Effector memory CD4-positive, alpha-beta T cell (primary cell): Measurements from ENCODE around the gene COL17A1.

Experiments used
- DNase-seq, 3 donors: peaks; one replicate each; pipeline ENCODE4 v3.0.0-alpha.2; 2020
- H3K27ac ChIP-seq: 2 replicates; pipeline ENCODE4 v1.7.0; 2013; ENCODE audit warnings: mild to moderate bottlenecking, low read length, moderate library complexity; ENCODE audit not compliant: insufficient read depth, poor library complexity, severe bottlenecking
- H3K27me3 ChIP-seq: replicated peaks from 2 replicates; pipeline ENCODE4 v1.7.0; 2013; ENCODE audit warnings: mild to moderate bottlenecking, low read length; ENCODE audit not compliant: insufficient read depth, control insufficient read depth, poor library complexity, severe bottlenecking
- H3K36me3 ChIP-seq: 2 replicates; pipeline ENCODE4 v1.7.0; 2013; ENCODE audit warnings: mild to moderate bottlenecking, low read length, moderate library complexity; ENCODE audit not compliant: control insufficient read depth, insufficient read depth
- H3K4me1 ChIP-seq: 2 replicates; pipeline ENCODE4 v1.7.0; 2013; ENCODE audit warnings: low read length, mild to moderate bottlenecking; ENCODE audit not compliant: control insufficient read depth, insufficient read depth, poor library complexity, severe bottlenecking
- H3K4me3 ChIP-seq: 2 replicates; pipeline ENCODE4 v1.7.0; 2013; ENCODE audit warnings: low read length, low read depth, mild to moderate bottlenecking; ENCODE audit not compliant: insufficient read depth, poor library complexity, severe bottlenecking
- H3K9me3 ChIP-seq: 2 replicates; pipeline ENCODE4 v1.7.0; 2013; ENCODE audit warnings: mild to moderate bottlenecking, low read length, moderate library complexity; ENCODE audit not compliant: control insufficient read depth

The COL17A1 gene

GRCh38 chr10:104099269-104099668, 13.6 kb upstream of the COL17A1 start:
- Histone ChIP-seq H3K9me3 (no peaks in the 10 kb centered on the region), H3K27ac (no peak overlapping the region), H3K4me3 (no peak overlapping the region), H3K4me1 (no peaks in the 10 kb centered on the region), H3K27me3 (no peaks in the 10 kb centered on the region), H3K36me3 (no peaks in the 10 kb centered on the region)
- DNase-seq = no peak

- DNase-seq = no peak
- Histone ChIP-seq H3K27ac (no peak overlapping the region), H3K36me3 (no peaks in the 10 kb centered on the region), H3K9me3 (no peaks in the 10 kb centered on the region), H3K4me3 (no peak overlapping the region), H3K4me1 (no peaks in the 10 kb centered on the region), H3K27me3 (no peaks in the 10 kb centered on the region)
These were observed 12.8 kb upstream of the COL17A1 start for GRCh38 chr10:104098358-104098925.

- Histone ChIP-seq H3K4me1 (no peaks in the 10 kb centered on the region), H3K36me3 (no peaks in the 10 kb centered on the region), H3K27me3 (no peaks in the 10 kb centered on the region), H3K4me3 (no peak overlapping the region), H3K9me3 (no peaks in the 10 kb centered on the region), H3K27ac (no peak overlapping the region)
- DNase-seq = no peak
These were observed 11.0 kb upstream of the COL17A1 start for GRCh38 chr10:104096692-104097091.

- H3K36me3 ChIP-seq = no peaks in the 10 kb centered on the region
- H3K27ac ChIP-seq = no peak overlapping the region
- H3K4me3 ChIP-seq = no peak overlapping the region
- no peaks in the 10 kb centered on the region for H3K4me1 ChIP-seq
- no peaks in the 10 kb centered on the region for H3K9me3 ChIP-seq
- DNase-seq = no peak
- no peaks in the 10 kb centered on the region for H3K27me3 ChIP-seq
These were observed 7.1 kb upstream of the COL17A1 start for GRCh38 chr10:104092749-104093148.

- H3K9me3 ChIP-seq = no peaks in the 10 kb centered on the region
- H3K36me3 ChIP-seq = no peaks in the 10 kb centered on the region
- no peak overlapping the region for H3K27ac ChIP-seq
These were observed 4.9 kb upstream of the COL17A1 start for GRCh38 chr10:104090611-104091010.

GRCh38 chr10:104089621-104090020, 3.9 kb upstream of the COL17A1 start:
- no peak for DNase-seq
- Histone ChIP-seq H3K9me3 (no peaks in the 10 kb centered on the region), H3K27ac (no peak overlapping the region), H3K27me3 (no peaks in the 10 kb centered on the region), H3K4me1 (no peaks in the 10 kb centered on the region), H3K4me3 (no peak overlapping the region), H3K36me3 (no peaks in the 10 kb centered on the region)

More at GRCh38 chr10:104090611-104091010, 4.9 kb upstream of the COL17A1 start:
- no peak for DNase-seq
- H3K4me1 ChIP-seq = no peaks in the 10 kb centered on the region
- no peak overlapping the region for H3K4me3 ChIP-seq
- no peaks in the 10 kb centered on the region for H3K27me3 ChIP-seq

GRCh38 chr10:104088239-104088638, 2.6 kb upstream of the COL17A1 start:
- no peak for DNase-seq
- no peaks in the 10 kb centered on the region for H3K36me3 ChIP-seq
- no peaks in the 10 kb centered on the region for H3K4me1 ChIP-seq
- no peaks in the 10 kb centered on the region for H3K27me3 ChIP-seq
- H3K9me3 ChIP-seq = no peaks in the 10 kb centered on the region
- no peak overlapping the region for H3K4me3 ChIP-seq
- no peak overlapping the region for H3K27ac ChIP-seq

GRCh38 chr10:104084482-104085142, 1.1 kb downstream of the COL17A1 start:
- Histone ChIP-seq H3K27me3 (no peaks in the 10 kb centered on the region), H3K4me1 (no peaks in the 10 kb centered on the region), H3K27ac (no peak overlapping the region), H3K9me3 (no peaks in the 10 kb centered on the region), H3K4me3 (no peak overlapping the region), H3K36me3 (no peaks in the 10 kb centered on the region)
- no peak for DNase-seq

GRCh38 chr10:104081998-104082397, 3.7 kb downstream of the COL17A1 start:
- DNase-seq = no peak
- H3K9me3 ChIP-seq = no peaks in the 10 kb centered on the region
- H3K4me3 ChIP-seq = no peak overlapping the region
- H3K27me3 ChIP-seq = no peaks in the 10 kb centered on the region
- H3K27ac ChIP-seq = no peak overlapping the region
- no peaks in the 10 kb centered on the region for H3K4me1 ChIP-seq
- H3K36me3 ChIP-seq = no peaks in the 10 kb centered on the region

GRCh38 chr10:104080762-104081161, 4.9 kb downstream of the COL17A1 start:
- H3K36me3 ChIP-seq = no peaks in the 10 kb centered on the region
- H3K4me1 ChIP-seq = no peaks in the 10 kb centered on the region
- DNase-seq = peak in 1 of 3 donors; percentile 6
- H3K4me3 ChIP-seq = no peak overlapping the region
- no peak overlapping the region for H3K27ac ChIP-seq
- no peaks in the 10 kb centered on the region for H3K27me3 ChIP-seq
- H3K9me3 ChIP-seq = no peaks in the 10 kb centered on the region
